HepG2 (cell line): Measurements from ENCODE around the gene PALMD. TPM values are rescaled to one million over a fixed set of nuclear protein-coding genes. Genes with fewer than 3 reads are reported as not detected.

Experiments used
- ATAC-seq: fragments of 200-7000 bp; cut with Tn5 transposase; 3 replicates; pipeline ENCODE4 v1.9.1; 2020; ENCODE audit warnings: mild to moderate bottlenecking, moderate library complexity
- BruUV-seq: library from RNA; stranded (reverse); fragments of 400-500 nt; replicated peaks from 2 replicates; lab custom pipeline; 2021; lab: Mats Ljungman, UMichigan
- CTCF ChIA-PET: fragments of 300-600 bp; formaldehyde crosslinking; extraction: SDS; loops from one replicate; lab custom pipeline; 2021; ENCODE audit warnings: low total read pairs, inconsistent platforms, low intra/inter-chr PET ratio; lab: Yijun Ruan, JAX
- POLR2A ChIA-PET: fragments of 350-600 bp; sonication (Branson Sonifier 250); formaldehyde crosslinking; loops from one replicate; lab custom pipeline; 2020; ENCODE audit warnings: antibody characterized with exemption, inconsistent platforms; lab: Yijun Ruan, JAX
- DNase-seq: peaks from one replicate; pipeline ENCODE4 v3.0.0-alpha.2; 2015; ENCODE audit warnings: low spot score
- FAIRE-seq: peaks from 3 replicates; lab custom pipeline; 2011; peaks lifted over from hg19 to GRCh38; lab: Jason Lieb, UNC
- H2AFZ ChIP-seq: one replicate; pipeline ENCODE4 v1.6.1; 2011; ENCODE audit warnings: low read length, inconsistent platforms
- H3K27ac ChIP-seq: fragments of 300-600 bp; 3 replicates; pipeline ENCODE4 v1.8.0; 2011; ENCODE audit warnings: mixed run types, mild to moderate bottlenecking, mixed read lengths, low read length, inconsistent platforms; ENCODE audit not compliant: insufficient read depth; ENCODE audit errors: extremely low read length
- H3K27me3 ChIP-seq, 2 experiments: fragments of 200-600 bp in 1 of 2; 2 replicates in 1 of 2; 3 replicates in 1 of 2; pipeline versions ENCODE4 v1.6.0 to v1.8.0; 2011; ENCODE audit warnings: low read length in 2 of 2, mild to moderate bottlenecking in 2 of 2, moderate library complexity in 2 of 2, inconsistent platforms in 1 of 2; ENCODE audit not compliant: insufficient read depth in 2 of 2, control insufficient read depth in 1 of 2
- H3K36me3 ChIP-seq, 2 experiments: fragments of 200-600 bp in 1 of 2; replicated peaks in 1 of 2; 2 replicates in 1 of 2; 3 replicates in 1 of 2; pipeline versions ENCODE4 v1.5.1 to v1.8.0; 2011; ENCODE audit warnings: low read length in 2 of 2, inconsistent platforms in 1 of 2; ENCODE audit not compliant: insufficient read depth in 2 of 2, control insufficient read depth in 1 of 2
- H3K4me1 ChIP-seq: 2 replicates; pipeline ENCODE4 v1.5.1; 2012; ENCODE audit warnings: low read length, inconsistent platforms; ENCODE audit not compliant: insufficient read depth
- H3K4me2 ChIP-seq: 2 replicates; pipeline ENCODE4 v1.6.0; 2011; ENCODE audit warnings: low read depth, low read length, inconsistent platforms
- H3K4me3 ChIP-seq, 3 experiments: fragments of 200-600 bp in 1 of 3; sonication (generic), shearing (Covaris generic) in 1 of 3; replicated peaks in 1 of 3; 2 replicates each; pipeline ENCODE4 v1.5.1; 2011 to 2016; ENCODE audit warnings: low read length in 3 of 3, inconsistent platforms in 2 of 3, low read depth in 2 of 3, mild to moderate bottlenecking in 2 of 3, control low read depth in 1 of 3, mixed read lengths in 1 of 3; ENCODE audit not compliant: insufficient read depth in 1 of 3
- H3K79me2 ChIP-seq: one replicate; pipeline ENCODE4 v1.6.1; 2011; ENCODE audit warnings: low read length, inconsistent platforms; ENCODE audit not compliant: insufficient read depth
- H3K9ac ChIP-seq: 2 replicates; pipeline ENCODE4 v1.6.0; 2011; ENCODE audit warnings: mild to moderate bottlenecking, low read depth, low read length, inconsistent platforms; ENCODE audit not compliant: insufficient read depth
- H3K9me3 ChIP-seq: 2 replicates; pipeline ENCODE4 v1.5.1; 2012; ENCODE audit warnings: mild to moderate bottlenecking, low read length
- H4K20me1 ChIP-seq: 2 replicates; pipeline ENCODE4 v1.6.0; 2011; ENCODE audit warnings: inconsistent platforms, mild to moderate bottlenecking, low read length, moderate library complexity; ENCODE audit not compliant: insufficient read depth
- ELF3 ChIP-seq: IDR thresholded peaks from 2 replicates; pipeline ENCODE4 v1.6.1; 2016; ENCODE audit warnings: missing genetic modification reagents, missing compliant biosample characterization
- EP300 ChIP-seq, 3 experiments: sonication (generic) in 1 of 3; formaldehyde crosslinking in 1 of 3; IDR thresholded peaks; 2 replicates each; pipeline versions ENCODE4 v1.5.1 to v1.6.1; 2011 to 2020; ENCODE audit warnings: low read depth in 2 of 3, low read length in 2 of 3, borderline replicate concordance in 1 of 3, improper control_type of control experiment in 1 of 3, mild to moderate bottlenecking in 1 of 3, missing genetic modification reagents in 1 of 3, moderate library complexity in 1 of 3
- IKZF1 ChIP-seq: fragments of 450-650 bp; IDR thresholded peaks from 2 replicates; pipeline ENCODE4 v1.7.1; 2016
- NFKB2 ChIP-seq: sonication (generic); formaldehyde crosslinking; IDR thresholded peaks from 2 replicates; pipeline ENCODE4 v1.4.0; 2020; ENCODE audit warnings: missing genetic modification reagents, borderline replicate concordance
- ZBTB44 ChIP-seq: sonication (generic); formaldehyde crosslinking; IDR thresholded peaks from 2 replicates; pipeline ENCODE4 v1.4.0; 2020; ENCODE audit warnings: missing genetic modification reagents
- ZMAT3 ChIP-seq: sonication (generic); formaldehyde crosslinking; conservative IDR thresholded peaks from 2 replicates; pipeline ENCODE4 v1.7.0; 2021; ENCODE audit warnings: missing genetic modification reagents
- ZNF224 ChIP-seq: sonication (generic); formaldehyde crosslinking; IDR thresholded peaks from 2 replicates; pipeline ENCODE4 v1.5.0; 2020; ENCODE audit warnings: mild to moderate bottlenecking, missing genetic modification reagents
- ZNF335 ChIP-seq: sonication (generic); formaldehyde crosslinking; IDR thresholded peaks from 2 replicates; pipeline ENCODE4 v1.4.0; 2020; ENCODE audit warnings: missing genetic modification reagents
- WGBS: methylation state at CpG from one replicate; pipeline ENCODE4 v1.1.6; 2017; ENCODE audit warnings: low lambda C conversion rate; 5-methylcytosine and 5-hydroxymethylcytosine counted together
- in situ Hi-C: cut with HindIII; loops from 2 replicates; pipeline ENCODE4 v1.10.0; 2017; ENCODE audit warnings: low pct_unique_long_range_greater_than_20kb; ENCODE audit not compliant: extremely low pct_ligation_motif_present
- intact Hi-C: fragments of 100-400 bp; cut with micrococcal nuclease; formaldehyde crosslinking; loops from one replicate; pipeline ENCODE4 v1.10.0; 2022; ENCODE audit not compliant: unreplicated experiment
- polyA plus RNA-seq, 8 experiments: library from polyadenylated mRNA; depleted of rRNA in 3 of 8; stranded (reverse) in 7 of 8; unstranded in 1 of 8; fragments of >200 nt; fragmentation: Illumina TruSeq in 4 of 8; extraction: Trizol in 4 of 8; gene quantifications; 2 replicates each; pipeline versions ENCODE4 v1.2.1 to v1.2.3, GENCODE V29; 2011 to 2016; ENCODE audit warnings: low read depth in 4 of 8, missing spikeins in 1 of 8, mixed read lengths in 1 of 8; ENCODE audit not compliant: insufficient read depth in 1 of 8
- total RNA-seq, 5 experiments: library from RNA; depleted of rRNA; stranded (reverse); fragments of >200 nt; fragmentation: Illumina TruSeq; extraction: Trizol; gene quantifications; 2 replicates each; pipeline ENCODE4 v1.2.3, GENCODE V29; 2016; ENCODE audit warnings: low read depth in 1 of 5
- TF ChIP-seq, protein P1 (sequence below): sonication (generic); formaldehyde crosslinking; IDR thresholded peaks from 2 replicates; pipeline ENCODE4 v1.4.0; 2020; ENCODE audit warnings: mild to moderate bottlenecking, missing genetic modification reagents
- TF ChIP-seq, protein P2 (sequence below): sonication (generic); formaldehyde crosslinking; IDR thresholded peaks from 2 replicates; pipeline ENCODE4 v1.4.0; 2020; ENCODE audit warnings: missing genetic modification reagents
- TF ChIP-seq, protein P3 (sequence below): conservative IDR thresholded peaks from 2 replicates; pipeline ENCODE4 v1.6.1; 2018; ENCODE audit warnings: missing genetic modification reagents

PALMD gene
- total and polyA plus RNA-seq, 2 of the 13 experiments (the other 11 are each of a cell fraction or from before 2014, with no cell fraction given) = 5.5 to 31.1 TPM

DNA sequence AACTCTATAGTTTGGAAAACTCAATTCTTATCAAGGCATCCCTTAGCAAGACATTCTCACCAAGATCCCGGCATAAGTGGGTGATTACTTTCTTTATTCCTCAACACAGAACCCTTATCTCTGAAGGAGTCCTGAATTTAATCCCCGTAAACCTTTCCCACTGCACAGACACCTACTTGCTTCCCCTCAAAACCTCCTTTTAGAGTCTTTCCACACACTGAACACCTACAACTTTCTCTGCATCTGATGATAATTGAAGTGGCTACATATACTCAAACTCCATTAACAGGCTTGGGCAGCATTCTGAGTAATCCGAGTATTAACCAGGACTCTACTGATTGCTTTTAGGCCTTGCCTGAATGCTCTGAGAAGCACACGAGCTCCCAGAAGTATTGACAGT lies 23.5 kb downstream of the PALMD start:
- WGBS = 91% methylated on average over 4 of the region's 4 CpGs

More for the DNA sequence above, 23.5 kb downstream of the PALMD start:
- Histone ChIP-seq H2AFZ (no peak overlapping the region), H3K9me3 (no peaks in the 10 kb centered on the region), H3K9ac (no peak overlapping the region), H4K20me1 (no peaks in the 10 kb centered on the region), H3K27ac (no peak overlapping the region), H3K79me2 (no peaks in the 10 kb centered on the region), H3K4me2 (no peak overlapping the region), H3K36me3 (peaks cover 14 to 62% of the 10 kb centered on the region in 2 experiments), H3K4me1 (0 out of 2 replicates have a peak, but pooled peaks cover 7% of the 10 kb centered on the region), H3K27me3 (no peaks in the 10 kb centered on the region), H3K4me3 (no peak overlapping the region)
- DNase-seq (no peak), ATAC-seq (no peak), FAIRE-seq (no peak)
- no peak for TF ChIP-seq IKZF1
- TF ChIP-seq ZNF224 (CRISPR knock-in tag) = no peak
- TF ChIP-seq ZBTB44 (CRISPR knock-in tag) = no peak
- TF ChIP-seq, protein P1, sequence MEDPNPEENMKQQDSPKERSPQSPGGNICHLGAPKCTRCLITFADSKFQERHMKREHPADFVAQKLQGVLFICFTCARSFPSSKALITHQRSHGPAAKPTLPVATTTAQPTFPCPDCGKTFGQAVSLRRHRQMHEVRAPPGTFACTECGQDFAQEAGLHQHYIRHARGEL (CRISPR knock-in tag) = no peak
- no peak for TF ChIP-seq ELF3
- TF ChIP-seq, protein P2, sequence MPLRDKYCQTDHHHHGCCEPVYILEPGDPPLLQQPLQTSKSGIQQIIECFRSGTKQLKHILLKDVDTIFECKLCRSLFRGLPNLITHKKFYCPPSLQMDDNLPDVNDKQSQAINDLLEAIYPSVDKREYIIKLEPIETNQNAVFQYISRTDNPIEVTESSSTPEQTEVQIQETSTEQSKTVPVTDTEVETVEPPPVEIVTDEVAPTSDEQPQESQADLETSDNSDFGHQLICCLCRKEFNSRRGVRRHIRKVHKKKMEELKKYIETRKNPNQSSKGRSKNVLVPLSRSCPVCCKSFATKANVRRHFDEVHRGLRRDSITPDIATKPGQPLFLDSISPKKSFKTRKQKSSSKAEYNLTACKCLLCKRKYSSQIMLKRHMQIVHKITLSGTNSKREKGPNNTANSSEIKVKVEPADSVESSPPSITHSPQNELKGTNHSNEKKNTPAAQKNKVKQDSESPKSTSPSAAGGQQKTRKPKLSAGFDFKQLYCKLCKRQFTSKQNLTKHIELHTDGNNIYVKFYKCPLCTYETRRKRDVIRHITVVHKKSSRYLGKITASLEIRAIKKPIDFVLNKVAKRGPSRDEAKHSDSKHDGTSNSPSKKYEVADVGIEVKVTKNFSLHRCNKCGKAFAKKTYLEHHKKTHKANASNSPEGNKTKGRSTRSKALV (CRISPR knock-in tag) = no peak
- TF ChIP-seq, protein P3, sequence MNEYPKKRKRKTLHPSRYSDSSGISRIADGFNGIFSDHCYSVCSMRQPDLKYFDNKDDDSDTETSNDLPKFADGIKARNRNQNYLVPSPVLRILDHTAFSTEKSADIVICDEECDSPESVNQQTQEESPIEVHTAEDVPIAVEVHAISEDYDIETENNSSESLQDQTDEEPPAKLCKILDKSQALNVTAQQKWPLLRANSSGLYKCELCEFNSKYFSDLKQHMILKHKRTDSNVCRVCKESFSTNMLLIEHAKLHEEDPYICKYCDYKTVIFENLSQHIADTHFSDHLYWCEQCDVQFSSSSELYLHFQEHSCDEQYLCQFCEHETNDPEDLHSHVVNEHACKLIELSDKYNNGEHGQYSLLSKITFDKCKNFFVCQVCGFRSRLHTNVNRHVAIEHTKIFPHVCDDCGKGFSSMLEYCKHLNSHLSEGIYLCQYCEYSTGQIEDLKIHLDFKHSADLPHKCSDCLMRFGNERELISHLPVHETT (CRISPR knock-in tag) = no peak
- TF ChIP-seq ZNF335 (CRISPR knock-in tag) = no peak
- TF ChIP-seq NFKB2 = no peak
- TF ChIP-seq ZMAT3 (CRISPR knock-in tag) = no peak
- no peak for TF ChIP-seq EP300 (IDR thresholded peaks at IDR 0.05; ENCODE audit: low read depth in 2 of 2, low read length in 2 of 2)
- no peak for TF ChIP-seq EP300 (CRISPR knock-in tag; IDR thresholded peaks at IDR 0.05; ENCODE audit: borderline replicate concordance)
- in situ Hi-C loops (no loop called here), intact Hi-C loops (no loop called here)
- CTCF ChIA-PET = no interaction called here
- BruUV-seq = no TSS peak
- POLR2A ChIA-PET = no interaction called here
